A673 (cell line): ENCODE measurements around the gene KIF5A.

Experiments used
- EZH2 ChIP-seq: fragments of 200-600 bp; sonication (generic); IDR thresholded peaks from 2 replicates; pipeline ENCODE4 v1.6.1; 2017; ENCODE audit warnings: borderline replicate concordance, low read depth, mild to moderate bottlenecking, mixed read lengths, antibody characterized with exemption, low read length; ENCODE audit not compliant: poor library complexity, severe bottlenecking
- TF ChIP-seq, protein P1 (sequence below): fragments of 300-800, 200-600 bp; sonication (generic); conservative IDR thresholded peaks from 2 replicates; pipeline ENCODE4 v1.5.1; 2017; ENCODE audit warnings: low read depth, mild to moderate bottlenecking, antibody characterized with exemption, low read length, moderate library complexity, mixed read lengths

DNA sequence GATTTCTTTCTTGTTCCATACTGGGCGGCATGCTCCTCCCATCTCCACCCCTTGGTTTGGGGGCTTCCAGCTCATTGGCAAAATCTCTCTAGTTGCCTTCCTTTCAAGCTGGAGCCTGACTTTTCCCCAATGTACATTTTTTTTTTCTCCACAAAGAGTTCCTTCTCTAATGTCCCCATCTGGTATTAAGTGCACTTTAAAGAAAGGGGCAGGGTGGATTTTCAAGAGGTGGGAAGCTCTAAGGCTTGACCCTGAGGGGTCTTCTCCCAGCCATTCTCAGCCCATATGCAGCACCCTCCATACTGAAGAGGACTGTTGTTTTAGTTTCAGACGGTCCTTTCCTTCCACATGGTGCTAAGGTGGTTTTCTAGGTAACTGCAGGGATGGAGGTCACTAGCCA lies 35.3 kb downstream of the KIF5A start:
- TF ChIP-seq, protein P1, sequence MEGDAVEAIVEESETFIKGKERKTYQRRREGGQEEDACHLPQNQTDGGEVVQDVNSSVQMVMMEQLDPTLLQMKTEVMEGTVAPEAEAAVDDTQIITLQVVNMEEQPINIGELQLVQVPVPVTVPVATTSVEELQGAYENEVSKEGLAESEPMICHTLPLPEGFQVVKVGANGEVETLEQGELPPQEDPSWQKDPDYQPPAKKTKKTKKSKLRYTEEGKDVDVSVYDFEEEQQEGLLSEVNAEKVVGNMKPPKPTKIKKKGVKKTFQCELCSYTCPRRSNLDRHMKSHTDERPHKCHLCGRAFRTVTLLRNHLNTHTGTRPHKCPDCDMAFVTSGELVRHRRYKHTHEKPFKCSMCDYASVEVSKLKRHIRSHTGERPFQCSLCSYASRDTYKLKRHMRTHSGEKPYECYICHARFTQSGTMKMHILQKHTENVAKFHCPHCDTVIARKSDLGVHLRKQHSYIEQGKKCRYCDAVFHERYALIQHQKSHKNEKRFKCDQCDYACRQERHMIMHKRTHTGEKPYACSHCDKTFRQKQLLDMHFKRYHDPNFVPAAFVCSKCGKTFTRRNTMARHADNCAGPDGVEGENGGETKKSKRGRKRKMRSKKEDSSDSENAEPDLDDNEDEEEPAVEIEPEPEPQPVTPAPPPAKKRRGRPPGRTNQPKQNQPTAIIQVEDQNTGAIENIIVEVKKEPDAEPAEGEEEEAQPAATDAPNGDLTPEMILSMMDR = no peak
- TF ChIP-seq EZH2 = no peak
